GM12865 (cell line): ENCODE results near the gene EGFR.

Source experiments
- DNase-seq: peaks from one replicate; pipeline ENCODE4 v3.0.0; 2010; ENCODE audit warnings: low read depth
- H3K4me3 ChIP-seq: 2 replicates; pipeline ENCODE4 v1.5.1; 2011; ENCODE audit warnings: mild to moderate bottlenecking, low read depth, low read length, control low read depth
- CTCF ChIP-seq: IDR thresholded peaks from 2 replicates; pipeline ENCODE4 v1.5.1; 2011; ENCODE audit warnings: low read length, control low read depth, low read depth, inconsistent platforms; ENCODE audit not compliant: insufficient read depth; ENCODE audit errors: missing control alignments

Gene EGFR

DNA sequence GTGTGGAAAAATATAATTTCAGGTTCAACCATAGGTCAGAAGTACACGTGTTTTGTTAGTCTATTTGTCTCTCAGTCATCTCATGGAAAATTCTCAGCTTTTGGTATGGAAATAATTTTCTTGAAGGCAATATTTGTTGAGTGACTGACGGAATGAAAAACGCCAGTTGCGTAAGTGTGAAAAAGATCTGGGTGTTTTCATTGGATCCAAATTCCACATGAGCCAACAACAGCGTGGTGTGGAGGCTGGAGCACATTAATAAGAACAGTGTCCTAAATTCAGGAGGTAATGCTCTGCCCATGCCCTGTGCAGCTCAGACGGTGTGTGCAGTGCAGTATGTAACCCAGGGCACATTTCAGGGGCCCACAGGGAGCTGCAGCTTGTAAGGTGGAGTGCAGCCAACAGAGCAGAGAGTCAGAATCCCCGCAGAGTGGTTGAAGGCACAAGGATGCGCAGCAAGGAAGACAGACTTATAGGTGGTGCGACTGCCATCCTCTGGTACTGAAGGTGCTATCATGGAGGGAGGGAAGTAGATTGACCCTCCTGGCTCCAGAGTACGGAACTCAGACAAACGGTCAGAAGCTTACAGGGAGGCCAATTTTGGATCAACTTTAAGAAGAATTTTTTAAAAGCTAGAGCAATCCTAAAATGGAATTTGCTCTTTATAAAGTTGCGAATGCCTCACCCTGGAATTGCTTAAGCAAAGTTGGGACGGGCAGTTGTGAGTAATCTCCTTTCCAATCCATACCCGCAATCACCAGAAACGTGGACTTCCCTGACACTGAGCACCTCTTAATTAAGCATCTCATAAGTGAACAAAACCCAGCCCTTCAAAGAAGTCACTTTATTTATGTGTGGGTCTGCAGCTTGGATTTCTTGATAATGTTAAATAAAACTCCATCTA is 38.0 kb downstream of the EGFR start:
- no peak overlapping the region for H3K4me3 ChIP-seq
- no peak for TF ChIP-seq CTCF
- DNase-seq: no peak

- H3K4me3 ChIP-seq: no peak overlapping the region
- no peak for TF ChIP-seq CTCF
- no peak for DNase-seq
Measured at GRCh38 chr7:55058314-55058713, 39.5 kb downstream of the EGFR start.

GRCh38 chr7:55059021-55059420 is 40.2 kb downstream of the EGFR start:
- no peak for DNase-seq
- no peak for TF ChIP-seq CTCF

GRCh38 chr7:55060085-55060484 is 41.3 kb downstream of the EGFR start:
- no peak for DNase-seq
- H3K4me3 ChIP-seq: no peak overlapping the region
- no peak for TF ChIP-seq CTCF

More at GRCh38 chr7:55059021-55059420, 40.2 kb downstream of the EGFR start:
- H3K4me3 ChIP-seq: no peak overlapping the region

- H3K4me3 ChIP-seq: no peak overlapping the region
- no peak for DNase-seq
- TF ChIP-seq CTCF: no peak
Measured at GRCh38 chr7:55060636-55061022, 41.8 kb downstream of the EGFR start.

DNA sequence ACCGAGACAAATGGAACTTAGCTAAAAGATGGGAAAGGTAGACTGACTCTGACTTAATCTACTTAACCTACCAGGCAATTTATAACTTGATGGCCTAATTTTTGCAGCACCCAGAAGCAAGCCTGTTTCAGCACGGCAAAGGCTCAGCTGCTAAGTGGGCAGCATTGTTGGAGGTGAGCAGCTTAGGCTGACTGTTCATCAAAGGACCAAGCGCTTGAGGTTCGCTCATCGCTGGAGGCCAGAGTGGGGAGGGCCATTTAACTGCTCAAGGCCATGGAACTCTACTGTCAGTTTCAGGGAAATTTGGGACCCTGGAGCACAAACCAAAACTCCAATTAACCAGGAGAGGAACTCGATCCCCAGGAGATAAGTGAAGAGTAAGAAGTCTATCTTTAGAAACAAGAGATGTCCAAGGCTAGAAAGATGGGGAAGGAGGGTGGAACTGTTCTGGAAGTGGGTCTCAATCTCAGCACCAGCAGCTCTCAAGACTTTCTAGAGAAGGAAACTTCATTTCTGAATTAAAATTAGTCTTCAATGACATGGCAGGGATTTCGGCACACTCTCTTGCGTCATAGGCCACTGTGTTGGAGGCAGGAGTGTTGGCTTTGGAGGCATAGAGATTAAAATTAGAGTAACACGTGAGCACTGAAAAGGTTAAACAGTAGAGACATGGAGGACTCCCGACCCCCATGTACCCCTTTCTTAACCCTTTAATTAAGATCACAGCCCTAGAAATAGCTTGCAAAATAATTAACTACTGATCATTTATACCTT is 43.1 kb downstream of the EGFR start:
- TF ChIP-seq CTCF: no peak
- DNase-seq: no peak
- no peak overlapping the region for H3K4me3 ChIP-seq
